Stimulated activated CD4-positive, alpha-beta T cell treated with anti-CD3 and anti-CD28 coated beads, Interleukin-2, amount 100 ng/mL, for 4 hours (primary cell): Measurements from ENCODE around the gene SLC25A48.

ENCODE experiments used
- DNase-seq: peaks from one replicate; pipeline ENCODE4 v3.0.0-alpha.2; 2020; ENCODE audit warnings: low read depth

The SLC25A48 gene

GRCh38 chr5:135920199-135920598 is 85.7 kb downstream of the SLC25A48 start:
- no peak for DNase-seq

GRCh38 chr5:135921388-135921787 is 86.9 kb downstream of the SLC25A48 start:
- no peak for DNase-seq

- no peak for DNase-seq
Observed at GRCh38 chr5:135930029-135930948, 95.8 kb downstream of the SLC25A48 start.

GRCh38 chr5:135930949-135931295 is 96.5 kb downstream of the SLC25A48 start:
- no peak for DNase-seq

- DNase-seq, result no peak
Observed at GRCh38 chr5:135934939-135935338, 100.5 kb downstream of the SLC25A48 start.

- DNase-seq, result no peak
Observed at GRCh38 chr5:135937245-135937911, 102.9 kb downstream of the SLC25A48 start.
